Mesendoderm (in vitro differentiated cells): ENCODE results near the gene C3orf38.
A peak's percentile ranks its signal among the peaks of the same experiment; 100 is the strongest.
"Not testable (repeated sequence)": the region's sequence is repeated elsewhere in the genome, so short reads cannot be mapped to it uniquely, and the experiment has no call there.

ENCODE experiments used
- DNase-seq: peaks from one replicate; pipeline ENCODE4 v3.0.0; 2013
- H2AK5ac ChIP-seq: 2 replicates; pipeline ENCODE4 v1.6.1; 2013; ENCODE audit warnings: low read length, inconsistent platforms
- H2BK120ac ChIP-seq: 2 replicates; pipeline ENCODE4 v1.6.1; 2013; ENCODE audit warnings: low read depth, mild to moderate bottlenecking, low read length, moderate library complexity, mixed read lengths
- H2BK15ac ChIP-seq: replicated peaks from 2 replicates; pipeline ENCODE4 v1.6.1; 2013; ENCODE audit warnings: low read depth, mild to moderate bottlenecking, moderate library complexity
- H2BK5ac ChIP-seq: 2 replicates; pipeline ENCODE4 v1.6.1; 2013; ENCODE audit warnings: low read length, inconsistent platforms
- H3K18ac ChIP-seq: 2 replicates; pipeline ENCODE4 v1.6.1; 2013; ENCODE audit warnings: mild to moderate bottlenecking, low read length, mixed read lengths
- H3K23ac ChIP-seq: one replicate; pipeline ENCODE4 v1.6.1; 2013; ENCODE audit warnings: low read length
- H3K27ac ChIP-seq: 2 replicates; pipeline ENCODE4 v1.5.1; 2013; ENCODE audit warnings: low read depth, mild to moderate bottlenecking, inconsistent platforms, low read length, moderate library complexity
- H3K27me3 ChIP-seq: 2 replicates; pipeline ENCODE4 v1.6.1; 2013; ENCODE audit warnings: low read length, control low read depth, mild to moderate bottlenecking, inconsistent platforms; ENCODE audit not compliant: insufficient read depth, poor library complexity
- H3K36me3 ChIP-seq: 2 replicates; pipeline ENCODE4 v1.6.1; 2013; ENCODE audit warnings: low read length, inconsistent platforms; ENCODE audit not compliant: control insufficient read depth, insufficient read depth
- H3K4ac ChIP-seq: one replicate; pipeline ENCODE4 v1.6.1; 2013; ENCODE audit warnings: low read depth, mild to moderate bottlenecking, low read length, moderate library complexity
- H3K4me1 ChIP-seq: 2 replicates; pipeline ENCODE4 v1.6.1; 2013; ENCODE audit warnings: low read depth, low read length, inconsistent platforms; ENCODE audit not compliant: control insufficient read depth
- H3K4me2 ChIP-seq: 2 replicates; pipeline ENCODE4 v1.6.1; 2013; ENCODE audit warnings: low read length
- H3K4me3 ChIP-seq: 2 replicates; pipeline ENCODE4 v1.5.1; 2013; ENCODE audit warnings: mild to moderate bottlenecking, low read length
- H3K56ac ChIP-seq: one replicate; pipeline ENCODE4 v1.6.1; 2013; ENCODE audit warnings: low read length
- H3K79me1 ChIP-seq: 2 replicates; pipeline ENCODE4 v1.6.1; 2013; ENCODE audit warnings: low read length, inconsistent platforms
- H3K79me2 ChIP-seq: 2 replicates; pipeline ENCODE4 v1.6.1; 2013; ENCODE audit warnings: mild to moderate bottlenecking, low read length; ENCODE audit not compliant: control insufficient read depth, insufficient read depth
- H3K9ac ChIP-seq: 2 replicates; pipeline ENCODE4 v1.6.1; 2013; ENCODE audit warnings: low read length, inconsistent platforms
- H4K5ac ChIP-seq: one replicate; pipeline ENCODE4 v1.6.1; 2013; ENCODE audit warnings: low read length
- H4K8ac ChIP-seq: one replicate; pipeline ENCODE4 v1.6.1; 2013; ENCODE audit warnings: low read depth, mild to moderate bottlenecking, control low read depth, low read length, moderate library complexity
- WGBS: extraction: QIAGEN DNeasy Blood & Tissue Kit; methylation state at CpG from one replicate; pipeline ENCODE4 v1.1.7; 2013; ENCODE audit warnings: low lambda C conversion rate, missing lambda C conversion rate; ENCODE audit not compliant: insufficient coverage; ENCODE audit errors: extremely low coverage; 5-methylcytosine and 5-hydroxymethylcytosine counted together

Gene C3orf38

DNA sequence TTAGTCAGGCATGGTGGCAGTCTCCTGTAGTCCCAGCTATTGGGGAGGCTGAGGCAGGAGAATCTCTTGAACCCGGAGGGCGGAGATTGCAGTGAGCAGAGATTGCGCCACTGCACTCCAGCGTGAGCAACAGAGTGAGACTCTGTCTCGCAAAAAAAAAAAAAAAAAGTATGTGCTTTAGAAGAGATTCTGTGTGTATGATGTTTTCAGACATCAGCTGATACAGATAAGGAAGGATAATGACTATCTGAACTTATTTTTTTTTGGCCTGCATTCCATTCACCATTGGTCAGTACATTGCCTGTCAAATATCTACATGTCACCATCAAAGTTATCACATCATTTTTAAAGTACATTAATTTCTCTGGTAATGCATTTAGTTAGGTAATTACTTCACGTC lies 17.4 kb downstream of the C3orf38 start:
- Histone ChIP-seq H4K8ac (no peak overlapping the region), H2BK15ac (no peak overlapping the region), H3K79me2 (no peaks in the 10 kb centered on the region), H3K36me3 (no peaks in the 10 kb centered on the region), H2AK5ac (no peak overlapping the region), H3K4me1 (no peaks in the 10 kb centered on the region), H3K4me2 (no peak overlapping the region), H3K56ac (no peak overlapping the region), H3K4ac (no peak overlapping the region), H3K4me3 (no peak overlapping the region), H3K27me3 (no peaks in the 10 kb centered on the region), H4K5ac (no peak overlapping the region), H3K18ac (no peak overlapping the region), H3K9ac (no peak overlapping the region), H3K79me1 (no peaks in the 10 kb centered on the region), H3K27ac (no peak overlapping the region), H2BK120ac (no peak overlapping the region), H3K23ac (no peak overlapping the region), H2BK5ac (no peak overlapping the region)
- no CpG with 5 or more reads among the region's 6 CpGs for WGBS
- DNase-seq, result no peak

GRCh38 chr3:88167704-88168103 lies 17.9 kb downstream of the C3orf38 start:
- Histone ChIP-seq H3K36me3 (no peaks in the 10 kb centered on the region), H3K56ac (no peak overlapping the region), H4K8ac (no peak overlapping the region), H2BK15ac (no peak overlapping the region), H3K79me2 (no peaks in the 10 kb centered on the region), H3K79me1 (no peaks in the 10 kb centered on the region), H3K23ac (no peak overlapping the region), H4K5ac (no peak overlapping the region), H3K4ac (no peak overlapping the region), H3K4me2 (no peak overlapping the region), H3K4me1 (no peaks in the 10 kb centered on the region), H2BK120ac (no peak overlapping the region), H3K27ac (no peak overlapping the region), H2AK5ac (no peak overlapping the region), H3K18ac (no peak overlapping the region), H3K27me3 (no peaks in the 10 kb centered on the region), H2BK5ac (no peak overlapping the region), H3K4me3 (no peak overlapping the region), H3K9ac (no peak overlapping the region)
- WGBS, result no CpG with 5 or more reads among the region's 2 CpGs
- DNase-seq, result no peak

DNA sequence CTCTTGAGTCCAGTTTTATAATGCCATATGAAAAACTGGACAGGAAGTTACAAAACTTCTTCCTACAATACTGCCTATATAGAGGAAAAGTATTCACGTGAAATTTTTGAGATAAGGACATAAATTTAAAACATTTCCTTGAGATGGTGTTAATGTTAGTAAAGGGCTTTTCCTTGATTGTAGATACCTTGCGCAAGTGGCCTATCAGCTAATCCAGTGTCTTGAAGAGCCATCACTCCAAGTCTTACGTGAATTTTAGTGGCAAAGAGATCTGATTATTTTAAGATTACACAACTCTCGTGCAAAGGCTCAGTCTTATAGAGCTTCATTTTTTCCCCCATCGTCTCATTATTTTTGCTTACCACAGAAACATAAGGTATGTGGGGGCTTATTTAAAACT lies 18.4 kb downstream of the C3orf38 start:
- H3K27me3 ChIP-seq, result no peaks in the 10 kb centered on the region
- no peak overlapping the region for H3K4ac ChIP-seq
- H3K23ac ChIP-seq, result no peak overlapping the region
- WGBS, result no CpG with 5 or more reads among the region's 5 CpGs
- no peaks in the 10 kb centered on the region for H3K79me1 ChIP-seq
- H3K9ac ChIP-seq, result no peak overlapping the region
- no peak overlapping the region for H3K4me2 ChIP-seq
- H3K4me1 ChIP-seq, result no peaks in the 10 kb centered on the region
- no peak overlapping the region for H3K4me3 ChIP-seq
- no peak overlapping the region for H2BK15ac ChIP-seq
- DNase-seq, result no peak
- H3K27ac ChIP-seq, result no peak overlapping the region
- no peak overlapping the region for H3K18ac ChIP-seq
- H4K8ac ChIP-seq, result no peak overlapping the region
- no peak overlapping the region for H2AK5ac ChIP-seq
- H3K79me2 ChIP-seq, result no peaks in the 10 kb centered on the region
- no peaks in the 10 kb centered on the region for H3K36me3 ChIP-seq
- no peak overlapping the region for H4K5ac ChIP-seq
- no peak overlapping the region for H3K56ac ChIP-seq
- H2BK120ac ChIP-seq, result no peak overlapping the region
- H2BK5ac ChIP-seq, result no peak overlapping the region

DNA sequence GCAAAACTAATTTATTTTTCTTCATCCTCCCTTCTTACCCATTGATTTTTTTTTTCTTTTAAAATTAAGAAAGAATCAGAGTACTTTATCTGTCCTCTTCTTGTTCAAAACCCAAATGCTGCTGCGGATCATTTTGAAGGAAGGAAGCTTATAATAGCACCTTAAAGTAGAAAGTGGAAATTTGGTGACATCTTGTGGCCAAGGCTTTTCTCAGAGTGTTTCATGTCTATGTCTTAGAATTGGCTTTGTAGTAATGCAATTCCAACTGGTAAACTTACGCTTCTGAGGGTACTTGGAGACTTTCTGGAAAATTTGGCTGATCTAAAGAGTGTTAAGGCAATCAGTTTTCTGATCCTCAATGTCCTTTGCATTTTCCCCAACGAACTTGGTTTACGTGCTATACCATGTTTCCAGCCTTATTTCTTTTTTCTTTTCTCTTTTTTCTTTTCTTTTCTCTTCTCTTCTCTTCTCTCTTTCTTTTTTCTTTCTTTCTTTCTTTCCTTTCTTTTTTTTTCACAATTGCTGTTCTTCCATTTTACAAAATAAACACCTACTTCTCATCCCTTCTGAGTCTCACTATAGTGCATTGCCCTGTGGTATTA lies 30.7 kb downstream of the C3orf38 start:
- no peak overlapping the region for H3K23ac ChIP-seq
- H3K18ac ChIP-seq, result no peak overlapping the region
- no peak overlapping the region for H2BK120ac ChIP-seq
- no peak overlapping the region for H3K4me2 ChIP-seq
- H3K4me3 ChIP-seq, result no peak overlapping the region
- peak; percentile 55 for DNase-seq
- H3K79me1 ChIP-seq, result no peaks in the 10 kb centered on the region
- H4K5ac ChIP-seq, result no peak overlapping the region
- H3K79me2 ChIP-seq, result no peaks in the 10 kb centered on the region
- H3K36me3 ChIP-seq, result no peaks in the 10 kb centered on the region
- no peak overlapping the region for H3K27ac ChIP-seq
- no peak overlapping the region for H3K56ac ChIP-seq
- H3K9ac ChIP-seq, result no peak overlapping the region
- H3K4me1 ChIP-seq, result no peaks in the 10 kb centered on the region
- H3K27me3 ChIP-seq, result no peaks in the 10 kb centered on the region
- no CpG with 5 or more reads among the region's 4 CpGs for WGBS
- H4K8ac ChIP-seq, result no peak overlapping the region
- no peak overlapping the region for H2BK5ac ChIP-seq
- no peak overlapping the region for H3K4ac ChIP-seq
- no peak overlapping the region for H2AK5ac ChIP-seq
- H2BK15ac ChIP-seq, result no peak overlapping the region

GRCh38 chr3:88182165-88182918 lies 32.6 kb downstream of the C3orf38 start:
- not testable (repeated sequence) for H3K9ac ChIP-seq, H3K4me1 ChIP-seq, H3K79me2 ChIP-seq, H2BK5ac ChIP-seq, H3K36me3 ChIP-seq, H2BK15ac ChIP-seq, H3K27me3 ChIP-seq, H3K56ac ChIP-seq, H4K8ac ChIP-seq, H3K23ac ChIP-seq, H3K4ac ChIP-seq, H3K4me3 ChIP-seq, H3K18ac ChIP-seq, H2AK5ac ChIP-seq, H3K4me2 ChIP-seq, H4K5ac ChIP-seq, H2BK120ac ChIP-seq, H3K27ac ChIP-seq, DNase-seq, H3K79me1 ChIP-seq
- no CpG with 5 or more reads among the region's 9 CpGs for WGBS

GRCh38 chr3:88188436-88188835 lies 38.7 kb downstream of the C3orf38 start:
- Histone ChIP-seq H2BK15ac (no peak overlapping the region), H3K4ac (no peak overlapping the region), H3K4me2 (no peak overlapping the region), H3K18ac (no peak overlapping the region), H3K79me2 (no peaks in the 10 kb centered on the region), H2AK5ac (no peak overlapping the region), H3K23ac (no peak overlapping the region), H3K27ac (no peak overlapping the region), H3K27me3 (no peaks in the 10 kb centered on the region), H3K79me1 (no peaks in the 10 kb centered on the region), H3K36me3 (no peaks in the 10 kb centered on the region), H4K8ac (no peak overlapping the region), H2BK120ac (no peak overlapping the region), H4K5ac (no peak overlapping the region), H2BK5ac (no peak overlapping the region), H3K56ac (no peak overlapping the region), H3K4me1 (no peaks in the 10 kb centered on the region), H3K4me3 (no peak overlapping the region), H3K9ac (no peak overlapping the region)
- WGBS, result no CpG with 5 or more reads among the region's 6 CpGs
- no peak for DNase-seq
